G401.6 (cell line): ENCODE data around the gene PFDN4.

Source experiments
- FAIRE-seq: peaks from 2 replicates; lab custom pipeline; 2012; peaks lifted over from hg19 to GRCh38; lab: Jason Lieb, UNC

The PFDN4 gene

GRCh38 chr20:54173653-54174456 is 34.0 kb upstream of the PFDN4 start, which contains the start of gene CYP24A1:
TSS of gene CYP24A1 (minus strand) at chr20:54173986. CDS start at chr20:54173579, 407 bp downstream.
- FAIRE-seq: no peak

DNA sequence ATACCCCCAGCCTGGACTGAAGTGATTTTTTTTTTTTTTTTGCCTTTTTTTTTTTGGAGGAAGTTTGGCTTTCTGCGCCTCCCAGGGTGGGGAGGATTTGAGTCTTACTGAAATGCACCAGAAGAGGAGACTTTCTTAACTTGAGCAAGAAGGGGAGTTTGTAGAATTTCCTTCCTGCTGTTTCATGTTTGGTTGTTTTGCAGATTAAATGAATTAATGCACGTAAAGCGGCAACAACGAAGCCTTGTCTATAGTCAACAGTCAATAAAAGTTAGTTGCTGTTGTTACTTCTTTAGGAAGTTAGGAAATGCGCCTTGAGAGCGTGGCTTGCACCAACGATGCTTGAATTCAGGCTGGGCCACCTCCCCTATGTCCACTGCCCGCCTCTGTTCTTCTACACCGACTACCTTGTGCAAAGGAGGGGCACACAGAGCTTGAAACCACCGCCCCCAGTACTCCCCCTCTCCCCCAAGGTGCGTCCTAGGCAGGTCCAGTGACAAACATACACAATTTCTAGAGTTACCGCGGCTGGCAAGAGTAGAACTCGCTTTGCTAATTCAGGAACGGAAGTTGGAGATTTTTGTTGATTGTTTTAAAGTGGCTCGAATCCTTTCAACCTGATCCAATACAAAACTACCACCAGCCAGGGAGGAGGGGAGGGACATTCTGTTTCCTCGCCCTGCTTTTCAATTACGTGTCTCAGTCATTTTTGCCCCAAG is 33.3 kb upstream of the PFDN4 start:
- FAIRE-seq: no peak

DNA sequence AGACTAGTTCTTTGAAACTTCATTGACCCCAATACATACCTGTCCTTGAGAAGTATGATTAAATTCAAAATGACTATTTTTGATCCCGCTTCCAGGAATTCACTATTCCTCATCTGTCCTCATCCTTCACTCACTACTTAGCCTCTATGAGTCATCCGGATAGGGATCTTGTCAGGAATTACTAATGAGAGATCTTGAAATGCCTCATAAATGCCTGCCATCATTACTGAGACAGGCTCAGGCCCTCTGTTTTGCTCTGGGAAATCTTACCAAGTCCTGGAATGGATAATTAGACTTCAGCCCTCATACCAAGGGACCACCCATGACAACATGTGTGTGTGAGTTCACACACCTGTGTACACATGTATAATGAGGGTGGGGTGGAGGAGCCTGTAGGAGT is 31.3 kb upstream of the PFDN4 start:
- no peak for FAIRE-seq

DNA sequence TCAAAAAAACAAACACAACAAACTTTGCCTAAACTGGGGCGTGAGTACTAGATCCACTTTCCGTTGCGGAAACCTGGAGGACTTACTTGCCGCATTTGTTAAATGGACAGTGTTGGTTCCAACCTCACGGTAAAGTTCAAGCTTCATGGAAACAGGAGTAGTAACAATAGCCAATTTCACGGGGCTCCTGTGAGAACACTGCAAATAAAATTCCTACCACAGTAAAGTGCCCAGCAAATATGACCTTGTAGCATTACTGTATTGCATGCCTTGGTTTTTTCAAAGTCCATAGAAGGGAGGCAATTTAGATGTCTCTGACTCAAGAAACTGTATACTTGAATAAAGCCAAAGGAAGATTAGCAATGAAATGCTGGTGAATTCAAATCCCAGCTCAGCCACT is 30.5 kb upstream of the PFDN4 start:
- FAIRE-seq: no peak

DNA sequence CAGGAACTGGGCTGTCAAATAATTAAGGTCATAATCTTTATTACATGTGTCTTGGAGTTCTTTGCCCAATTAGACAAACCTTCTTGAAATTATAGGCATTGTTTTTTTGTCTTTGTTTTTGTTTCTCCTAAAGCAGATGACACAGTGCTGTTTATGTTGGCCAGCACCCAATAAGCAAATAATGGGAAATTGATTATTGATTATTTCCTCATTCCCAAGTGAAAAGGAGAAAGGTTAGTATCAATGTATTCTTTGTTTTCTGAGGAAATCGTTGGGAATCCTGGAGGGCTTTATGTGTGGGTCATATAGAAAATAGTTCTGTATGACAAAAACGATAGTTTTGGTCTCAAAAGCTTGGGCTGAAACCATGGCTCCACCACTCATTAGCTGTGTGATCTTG is 29.6 kb upstream of the PFDN4 start:
- FAIRE-seq: no peak

- no peak for FAIRE-seq
Measured at GRCh38 chr20:54179946-54180345, 27.9 kb upstream of the PFDN4 start.

GRCh38 chr20:54180931-54181330 is 27.0 kb upstream of the PFDN4 start:
- FAIRE-seq: no peak

- FAIRE-seq: no peak
Measured at GRCh38 chr20:54184071-54184470, 23.8 kb upstream of the PFDN4 start.

GRCh38 chr20:54184904-54185626 is 22.8 kb upstream of the PFDN4 start:
- no peak for FAIRE-seq

DNA sequence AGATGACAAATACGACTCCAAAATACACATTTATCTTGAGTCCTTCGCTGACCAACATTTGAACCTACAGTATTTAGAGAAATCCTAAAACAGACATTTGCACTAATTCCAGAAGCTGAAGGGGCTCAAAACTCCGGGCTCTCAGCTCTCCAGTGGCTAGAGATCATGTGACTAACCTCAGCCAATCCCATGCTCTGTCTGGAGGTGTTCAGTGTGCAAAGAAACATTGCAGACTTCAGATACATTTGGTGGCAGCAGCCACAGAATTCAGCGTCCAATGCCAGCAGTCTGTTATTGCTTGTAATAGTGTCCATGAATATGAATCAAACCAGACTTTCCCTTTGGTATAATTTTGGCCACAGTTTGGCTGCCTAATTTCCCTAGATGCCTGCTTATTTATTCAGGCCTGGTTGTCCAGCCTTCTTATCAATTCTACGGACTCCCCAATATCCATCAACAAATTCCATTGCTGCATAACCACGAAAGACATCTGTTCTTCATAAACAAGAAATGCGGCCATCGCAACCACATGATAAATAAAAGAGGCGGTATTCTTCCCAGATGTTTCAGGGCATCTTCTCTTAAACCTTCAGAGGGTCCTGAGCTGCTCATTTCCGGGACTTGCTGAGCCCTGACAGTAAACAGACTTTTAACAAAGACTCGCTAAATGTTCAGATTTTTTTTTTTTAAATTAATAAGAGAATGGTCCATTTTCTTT is 19.6 kb upstream of the PFDN4 start:
- FAIRE-seq: no peak

DNA sequence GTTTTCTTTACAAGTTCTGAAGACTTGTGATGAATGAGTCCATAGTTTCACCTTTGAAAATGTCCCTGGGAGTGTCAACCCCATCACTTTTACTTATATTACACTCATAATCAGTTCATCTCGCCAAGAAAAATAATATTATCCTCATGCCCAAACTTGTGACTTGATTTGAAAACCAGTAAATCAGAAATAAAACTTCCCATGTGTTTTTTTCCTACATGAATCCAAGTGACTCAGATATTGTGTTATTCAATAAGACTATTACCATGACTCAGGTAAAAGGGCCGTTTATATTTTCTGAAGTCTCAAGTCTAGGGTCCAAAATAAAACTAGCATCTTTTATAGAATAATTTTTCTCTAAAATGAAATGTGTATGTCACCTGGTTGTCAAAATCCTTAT is 18.3 kb upstream of the PFDN4 start:
- FAIRE-seq: no peak

- FAIRE-seq: no peak
Measured at GRCh38 chr20:54190217-54190616, 17.7 kb upstream of the PFDN4 start.

DNA sequence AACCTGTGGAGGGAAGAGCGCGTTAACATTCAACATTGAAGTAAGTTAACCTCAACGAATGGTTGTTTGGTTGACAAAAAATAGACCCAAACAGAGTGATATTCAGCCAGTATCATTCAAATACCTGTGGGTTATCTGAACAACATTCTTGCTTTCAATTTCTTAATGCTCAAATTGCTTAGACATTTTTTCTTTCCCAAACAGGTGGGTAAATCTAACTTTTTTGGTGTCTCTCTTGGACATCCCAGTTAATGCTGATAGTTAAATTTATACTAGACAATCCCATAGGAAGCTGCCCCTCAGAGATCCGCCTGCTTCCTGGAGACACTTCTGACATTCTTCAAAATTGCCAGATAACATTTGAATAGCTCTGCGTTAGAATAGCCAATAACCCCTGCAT is 14.1 kb upstream of the PFDN4 start:
- FAIRE-seq: no peak

DNA sequence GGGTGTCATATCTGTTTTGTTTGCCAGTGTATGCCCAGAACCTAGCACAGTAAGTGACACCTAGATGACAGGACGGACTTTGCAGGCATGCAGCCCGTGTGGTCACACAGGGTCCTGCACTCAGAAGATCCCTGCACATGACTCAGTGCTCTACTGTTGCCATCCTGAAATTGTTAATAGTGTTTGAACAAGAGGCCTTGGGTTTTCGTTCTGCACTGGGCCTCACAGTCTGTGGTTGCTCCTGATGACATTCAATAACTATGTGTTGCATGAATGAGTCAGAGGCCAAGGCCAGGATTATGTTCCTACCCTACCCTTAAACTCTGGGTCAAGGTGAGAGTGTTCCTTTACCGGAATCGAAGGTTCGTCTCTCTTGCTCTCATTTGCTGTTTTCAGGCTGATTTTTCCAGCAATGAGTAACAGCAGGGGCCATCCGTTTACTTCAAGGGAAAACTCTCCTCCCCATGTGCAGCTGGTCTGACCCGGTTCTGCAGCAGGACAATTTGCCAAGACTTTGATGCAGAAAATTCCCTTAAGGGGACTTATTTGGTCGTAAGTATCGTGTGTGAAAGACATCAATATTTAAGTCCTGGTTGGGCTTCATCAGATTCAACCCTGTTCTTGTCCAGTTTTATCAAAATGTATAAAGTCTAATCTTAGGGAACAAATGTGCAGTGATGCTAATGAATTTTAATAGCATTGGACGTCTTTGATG is 13.0 kb upstream of the PFDN4 start:
- FAIRE-seq: no peak

DNA sequence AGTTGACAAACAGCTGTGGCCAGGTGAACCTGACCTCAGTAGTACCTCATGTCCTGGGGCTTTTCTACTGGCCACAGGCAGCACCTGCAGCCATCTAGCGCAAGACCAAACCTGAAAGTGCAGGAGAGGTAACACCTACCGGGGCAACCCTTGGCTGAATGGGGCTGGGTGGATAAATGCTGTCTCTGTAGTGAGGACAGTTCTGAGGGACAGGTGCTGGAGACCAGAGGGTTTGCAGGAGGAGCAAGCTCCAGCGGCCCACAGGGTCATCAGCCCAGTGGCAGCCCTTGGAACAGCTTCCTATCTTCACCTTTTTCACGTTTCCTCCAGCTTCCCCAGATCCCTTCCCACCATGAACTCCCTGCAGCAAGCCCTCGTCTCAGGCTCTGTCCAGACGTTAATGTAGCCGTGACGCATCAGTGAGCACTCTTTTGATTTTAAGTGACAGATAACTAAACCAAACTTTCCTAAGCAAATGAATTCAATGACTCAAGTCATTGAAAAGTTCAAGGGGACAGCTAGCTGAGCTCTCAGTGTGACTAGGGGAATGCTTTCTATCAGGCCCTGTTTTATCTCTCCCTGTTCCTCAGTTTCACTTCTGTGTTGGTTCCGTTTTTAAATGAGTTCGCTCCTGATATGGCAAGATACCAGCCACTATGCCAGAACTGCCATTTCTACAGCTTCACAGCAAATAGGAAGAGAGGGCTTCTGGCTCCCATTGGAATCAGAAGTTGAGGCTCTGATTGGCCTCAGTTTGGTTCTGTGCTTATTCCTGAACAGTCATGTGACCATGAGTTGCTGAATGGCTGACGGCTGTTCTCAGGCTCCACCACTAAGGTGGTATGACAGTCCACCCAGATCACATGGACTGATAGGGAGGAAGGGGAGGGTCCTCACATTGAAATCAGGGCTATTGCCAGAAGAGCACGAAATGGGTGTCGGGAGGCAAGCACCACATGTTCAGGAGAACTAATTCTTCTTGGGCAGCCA is 12.1 kb upstream of the PFDN4 start:
- no peak for FAIRE-seq

DNA sequence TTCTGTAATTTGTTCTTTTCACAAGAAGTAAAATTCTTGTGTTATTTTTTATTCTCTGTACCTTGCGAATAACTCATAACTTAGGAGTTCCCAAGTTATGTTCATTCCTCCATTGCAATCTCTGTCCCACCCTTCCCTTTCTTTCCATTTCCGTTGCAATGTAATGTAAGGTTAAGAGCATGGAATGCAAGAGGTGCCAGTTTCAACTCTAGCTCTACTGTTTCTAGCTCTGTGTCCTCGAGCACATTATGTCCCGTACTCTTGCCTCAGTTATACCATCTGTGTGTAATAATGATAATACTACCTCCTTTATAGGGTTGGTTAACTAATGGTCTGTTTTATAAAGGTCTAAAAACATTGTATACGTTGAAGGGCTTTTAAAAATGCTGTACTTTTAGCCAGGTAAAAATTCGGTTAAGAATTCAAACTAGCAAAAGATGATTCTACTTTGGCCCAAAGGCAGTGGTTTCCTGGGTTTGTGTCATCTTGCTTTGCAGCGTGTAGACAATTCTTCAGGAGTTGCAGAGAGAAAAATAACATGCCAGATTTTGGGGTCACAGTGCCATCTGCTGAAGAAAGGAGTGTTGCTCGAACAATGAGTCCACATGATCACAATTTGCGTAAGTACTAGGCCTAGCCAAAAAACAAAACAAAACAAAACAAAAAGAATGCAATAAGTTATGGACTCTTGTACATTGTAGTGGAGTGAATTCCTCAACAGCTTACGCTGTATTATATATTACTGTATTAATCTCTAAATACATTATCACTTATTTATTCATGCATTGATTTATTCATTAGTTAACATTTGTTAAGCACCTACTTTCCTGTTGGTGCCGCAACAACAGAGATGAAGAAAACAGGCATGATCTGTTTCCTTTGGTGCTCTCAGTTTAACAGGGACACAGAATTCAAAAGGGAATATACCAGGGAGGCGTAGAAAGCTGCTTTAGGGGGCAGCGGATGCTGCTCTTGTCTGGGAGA is 10.0 kb upstream of the PFDN4 start:
- no peak for FAIRE-seq

- FAIRE-seq: no peak
Measured at GRCh38 chr20:54199283-54199682, 8.6 kb upstream of the PFDN4 start.

DNA sequence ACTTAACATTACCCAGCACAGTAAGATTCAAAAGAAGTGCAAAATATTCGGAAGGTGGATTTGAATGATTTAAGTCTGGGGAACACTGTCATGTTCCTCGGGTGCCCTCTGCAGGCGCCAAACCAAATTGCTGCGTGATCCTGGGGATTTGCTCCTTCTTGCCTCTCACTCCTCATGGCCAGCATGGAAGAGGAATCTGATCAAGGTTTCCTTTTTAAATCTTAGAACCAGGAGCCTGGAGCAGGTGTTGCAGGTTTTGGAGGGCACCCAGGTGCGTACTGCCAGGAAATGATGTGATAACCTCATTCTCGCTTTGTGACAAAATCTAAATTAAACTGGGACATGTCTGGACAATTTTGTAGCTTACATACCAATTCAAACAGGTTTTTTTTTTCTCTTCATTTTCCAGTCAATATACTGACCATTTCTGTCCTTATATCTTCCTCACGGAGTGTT is 8.1 kb upstream of the PFDN4 start:
- FAIRE-seq: peak; percentile 84
